ENCODE results near the gene ZNF500.

- TF ChIP-seq GATA2 (IDR thresholded peaks at IDR 0.05; ENCODE audit: low read depth, low read length) (no peak), GATA3 (IDR thresholded peaks at IDR 0.05; ENCODE audit: low read depth, low read length) (no peak)
Measured at GRCh38 chr16:4806280-4806679, 39.3 kb upstream of the ZNF500 start.
